HepG2 (cell line): Measurements from ENCODE around the gene PSMC2. TPM values are rescaled to one million over a fixed set of nuclear protein-coding genes. Genes with fewer than 3 reads are reported as not detected.

Experiments
- AHR ChIP-seq: IDR thresholded peaks from 2 replicates; pipeline ENCODE4 v1.6.1; 2018; ENCODE audit warnings: missing genetic modification reagents, missing compliant biosample characterization
- ATF7 ChIP-seq, 2 experiments: fragments of 450-650 bp in 1 of 2; sonication (generic) in 1 of 2; formaldehyde crosslinking in 1 of 2; IDR thresholded peaks; 2 replicates each; pipeline versions ENCODE4 v1.4.0 to v1.6.1; 2016 to 2020; ENCODE audit warnings: antibody characterized with exemption in 1 of 2, mild to moderate bottlenecking in 1 of 2, missing genetic modification reagents in 1 of 2
- CBX5 ChIP-seq: sonication (generic); formaldehyde crosslinking; IDR thresholded peaks from 2 replicates; pipeline ENCODE4 v1.4.0; 2020; ENCODE audit warnings: missing genetic modification reagents, borderline replicate concordance
- DRAP1 ChIP-seq: IDR thresholded peaks from 2 replicates; pipeline ENCODE4 v1.6.1; 2016; ENCODE audit warnings: missing genetic modification reagents, missing compliant biosample characterization
- FOSL2 ChIP-seq: sonication (generic); formaldehyde crosslinking; IDR thresholded peaks from 2 replicates; pipeline ENCODE4 v1.4.0; 2020; ENCODE audit warnings: missing genetic modification reagents
- FOXJ3 ChIP-seq: sonication (generic); formaldehyde crosslinking; IDR thresholded peaks from 2 replicates; pipeline ENCODE4 v1.4.0; 2020; ENCODE audit warnings: missing genetic modification reagents, mild to moderate bottlenecking, borderline replicate concordance
- HNRNPL ChIP-seq: fragments of 200-400 bp; formaldehyde crosslinking; IDR thresholded peaks from 2 replicates; pipeline ENCODE4 v1.6.1; 2017; ENCODE audit warnings: mild to moderate bottlenecking, low read depth, low read length
- JARID2 ChIP-seq: sonication (generic); formaldehyde crosslinking; IDR thresholded peaks from 2 replicates; pipeline ENCODE4 v1.8.1; 2023; ENCODE audit warnings: missing genetic modification reagents, inconsistent platforms; ENCODE audit not compliant: insufficient replicate concordance
- KDM1A ChIP-seq: IDR thresholded peaks from 2 replicates; pipeline ENCODE4 v1.6.1; 2016; ENCODE audit warnings: missing compliant biosample characterization
- LCORL ChIP-seq, 2 experiments: fragments of 450-650 bp in 1 of 2; sonication (generic) in 1 of 2; formaldehyde crosslinking in 1 of 2; IDR thresholded peaks; 2 replicates each; pipeline versions ENCODE4 v1.5.0 to v1.6.1; 2017 to 2020; ENCODE audit warnings: antibody characterized with exemption in 1 of 2, missing genetic modification reagents in 1 of 2
- MAFF ChIP-seq: IDR thresholded peaks from 2 replicates; pipeline ENCODE4 v1.6.1; 2011; ENCODE audit warnings: low read depth, low read length, improper control_type of control experiment
- NFE2L1 ChIP-seq: sonication (generic); formaldehyde crosslinking; IDR thresholded peaks from 2 replicates; pipeline ENCODE4 v1.4.0; 2020; ENCODE audit warnings: missing genetic modification reagents, mild to moderate bottlenecking, borderline replicate concordance
- ONECUT2 ChIP-seq: sonication (generic); formaldehyde crosslinking; IDR thresholded peaks from 2 replicates; pipeline ENCODE4 v1.4.0; 2020; ENCODE audit warnings: missing genetic modification reagents
- SRF ChIP-seq: IDR thresholded peaks from 2 replicates; pipeline ENCODE4 v1.6.1; 2011; ENCODE audit warnings: mild to moderate bottlenecking, low read depth, low read length, moderate library complexity
- THAP7 ChIP-seq: sonication (generic); formaldehyde crosslinking; IDR thresholded peaks from 2 replicates; pipeline ENCODE4 v1.8.1; 2023; ENCODE audit warnings: mild to moderate bottlenecking, missing genetic modification reagents
- TOE1 ChIP-seq: sonication (generic); formaldehyde crosslinking; IDR thresholded peaks from 2 replicates; pipeline ENCODE4 v1.4.0; 2020; ENCODE audit warnings: mild to moderate bottlenecking, missing genetic modification reagents
- ZNF331 ChIP-seq: sonication (generic); formaldehyde crosslinking; IDR thresholded peaks from 2 replicates; pipeline ENCODE4 v1.4.0; 2020; ENCODE audit warnings: missing genetic modification reagents
- ZNF547 ChIP-seq: sonication (generic); formaldehyde crosslinking; IDR thresholded peaks from 2 replicates; pipeline ENCODE4 v1.5.1; 2020; ENCODE audit warnings: mild to moderate bottlenecking, missing genetic modification reagents
- ZNF709 ChIP-seq: sonication (generic); formaldehyde crosslinking; IDR thresholded peaks from 2 replicates; pipeline ENCODE4 v1.5.0; 2020; ENCODE audit warnings: mild to moderate bottlenecking, missing genetic modification reagents
- polyA plus RNA-seq, 8 experiments: library from polyadenylated mRNA; depleted of rRNA in 3 of 8; stranded (reverse) in 7 of 8; unstranded in 1 of 8; fragments of >200 nt; fragmentation: Illumina TruSeq in 4 of 8; extraction: Trizol in 4 of 8; gene quantifications; 2 replicates each; pipeline versions ENCODE4 v1.2.1 to v1.2.3, GENCODE V29; 2011 to 2016; ENCODE audit warnings: low read depth in 4 of 8, missing spikeins in 1 of 8, mixed read lengths in 1 of 8; ENCODE audit not compliant: insufficient read depth in 1 of 8
- total RNA-seq, 5 experiments: library from RNA; depleted of rRNA; stranded (reverse); fragments of >200 nt; fragmentation: Illumina TruSeq; extraction: Trizol; gene quantifications; 2 replicates each; pipeline ENCODE4 v1.2.3, GENCODE V29; 2016; ENCODE audit warnings: low read depth in 1 of 5
- TF ChIP-seq, protein P1 (sequence below): sonication (generic); formaldehyde crosslinking; IDR thresholded peaks from 2 replicates; pipeline ENCODE4 v1.5.0; 2020; ENCODE audit warnings: missing genetic modification reagents
- TF ChIP-seq, protein P2 (sequence below): sonication (generic); formaldehyde crosslinking; IDR thresholded peaks from 2 replicates; pipeline ENCODE4 v1.8.0; 2022; ENCODE audit warnings: low read depth, missing genetic modification reagents
- TF ChIP-seq, protein P3 (sequence below): sonication (generic); formaldehyde crosslinking; conservative IDR thresholded peaks from 2 replicates; pipeline ENCODE4 v1.8.1; 2023; ENCODE audit warnings: missing genetic modification reagents

The PSMC2 gene
- total and polyA plus RNA-seq, 2 of the 13 experiments (the other 11 are each of a cell fraction or from before 2014, with no cell fraction given) = 89.9 to 181 TPM

GRCh38 chr7:103347507-103348267 is at the start of gene PSMC2 (continued):
- TF ChIP-seq, protein P1, sequence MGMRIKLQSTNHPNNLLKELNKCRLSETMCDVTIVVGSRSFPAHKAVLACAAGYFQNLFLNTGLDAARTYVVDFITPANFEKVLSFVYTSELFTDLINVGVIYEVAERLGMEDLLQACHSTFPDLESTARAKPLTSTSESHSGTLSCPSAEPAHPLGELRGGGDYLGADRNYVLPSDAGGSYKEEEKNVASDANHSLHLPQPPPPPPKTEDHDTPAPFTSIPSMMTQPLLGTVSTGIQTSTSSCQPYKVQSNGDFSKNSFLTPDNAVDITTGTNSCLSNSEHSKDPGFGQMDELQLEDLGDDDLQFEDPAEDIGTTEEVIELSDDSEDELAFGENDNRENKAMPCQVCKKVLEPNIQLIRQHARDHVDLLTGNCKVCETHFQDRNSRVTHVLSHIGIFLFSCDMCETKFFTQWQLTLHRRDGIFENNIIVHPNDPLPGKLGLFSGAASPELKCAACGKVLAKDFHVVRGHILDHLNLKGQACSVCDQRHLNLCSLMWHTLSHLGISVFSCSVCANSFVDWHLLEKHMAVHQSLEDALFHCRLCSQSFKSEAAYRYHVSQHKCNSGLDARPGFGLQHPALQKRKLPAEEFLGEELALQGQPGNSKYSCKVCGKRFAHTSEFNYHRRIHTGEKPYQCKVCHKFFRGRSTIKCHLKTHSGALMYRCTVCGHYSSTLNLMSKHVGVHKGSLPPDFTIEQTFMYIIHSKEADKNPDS (CRISPR knock-in tag) = no peak
- TF ChIP-seq FOXJ3 (CRISPR knock-in tag) (no peak), ZNF331 (CRISPR knock-in tag) (peak; percentile 78), TOE1 (no peak; the same call in 1 of the 2 replicates), DRAP1 (peak; percentile 81), ONECUT2 (CRISPR knock-in tag) (no peak), JARID2 (CRISPR knock-in tag) (peak; percentile 53), LCORL (IDR thresholded peaks at IDR 0.05) (peak; percentile 27; the same call in 1 of the 2 replicates), LCORL (CRISPR knock-in tag; IDR thresholded peaks at IDR 0.05) (peak; percentile 80), KDM1A (CRISPR knock-in tag) (no peak), ZNF547 (CRISPR knock-in tag) (no peak), THAP7 (CRISPR knock-in tag) (no peak), AHR (no peak; the same call in 1 of the 2 replicates), HNRNPL (no peak), ATF7 (IDR thresholded peaks at IDR 0.05) (no peak), ATF7 (CRISPR knock-in tag; IDR thresholded peaks at IDR 0.05) (no peak), NFE2L1 (CRISPR knock-in tag) (peak; percentile 93; the same call in 1 of the 2 replicates), SRF (peak; percentile 53; the same call in 1 of the 2 replicates), CBX5 (CRISPR knock-in tag) (peak; percentile 71; the same call in 1 of the 2 replicates), ZNF709 (CRISPR knock-in tag) (no peak), MAFF (peak; percentile 77), FOSL2 (CRISPR knock-in tag) (peak; percentile 61)
- TF ChIP-seq, protein P2, sequence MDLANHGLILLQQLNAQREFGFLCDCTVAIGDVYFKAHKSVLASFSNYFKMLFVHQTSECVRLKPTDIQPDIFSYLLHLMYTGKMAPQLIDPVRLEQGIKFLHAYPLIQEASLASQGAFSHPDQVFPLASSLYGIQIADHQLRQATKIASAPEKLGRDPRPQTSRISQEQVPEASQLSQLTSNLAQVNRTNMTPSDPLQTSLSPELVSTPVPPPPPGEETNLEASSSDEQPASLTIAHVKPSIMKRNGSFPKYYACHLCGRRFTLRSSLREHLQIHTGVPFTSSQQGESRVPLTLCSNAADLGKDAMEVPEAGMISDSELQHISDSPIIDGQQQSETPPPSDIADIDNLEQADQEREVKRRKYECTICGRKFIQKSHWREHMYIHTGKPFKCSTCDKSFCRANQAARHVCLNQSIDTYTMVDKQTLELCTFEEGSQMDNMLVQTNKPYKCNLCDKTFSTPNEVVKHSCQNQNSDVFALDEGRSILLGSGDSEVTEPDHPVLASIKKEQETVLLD = no peak
- TF ChIP-seq, protein P3, sequence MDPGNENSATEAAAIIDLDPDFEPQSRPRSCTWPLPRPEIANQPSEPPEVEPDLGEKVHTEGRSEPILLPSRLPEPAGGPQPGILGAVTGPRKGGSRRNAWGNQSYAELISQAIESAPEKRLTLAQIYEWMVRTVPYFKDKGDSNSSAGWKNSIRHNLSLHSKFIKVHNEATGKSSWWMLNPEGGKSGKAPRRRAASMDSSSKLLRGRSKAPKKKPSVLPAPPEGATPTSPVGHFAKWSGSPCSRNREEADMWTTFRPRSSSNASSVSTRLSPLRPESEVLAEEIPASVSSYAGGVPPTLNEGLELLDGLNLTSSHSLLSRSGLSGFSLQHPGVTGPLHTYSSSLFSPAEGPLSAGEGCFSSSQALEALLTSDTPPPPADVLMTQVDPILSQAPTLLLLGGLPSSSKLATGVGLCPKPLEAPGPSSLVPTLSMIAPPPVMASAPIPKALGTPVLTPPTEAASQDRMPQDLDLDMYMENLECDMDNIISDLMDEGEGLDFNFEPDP (CRISPR knock-in tag) = no peak
